Activated naive CD8-positive, alpha-beta T cell (primary cell): ENCODE data around the gene GABPB2.
A peak's percentile ranks its signal among the peaks of the same experiment; 100 is the strongest.
"Not testable (repeated sequence)": the region's sequence is repeated elsewhere in the genome, so short reads cannot be mapped to it uniquely, and the experiment has no call there.

Experiments used
- H3K27ac Mint-ChIP-seq: one replicate; pipeline ENCODE4 v1.8.0; 2021; ENCODE audit warnings: mixed read lengths
- H3K27me3 Mint-ChIP-seq: one replicate; pipeline ENCODE4 v1.8.0; 2021; ENCODE audit warnings: mixed read lengths
- H3K36me3 Mint-ChIP-seq: one replicate; pipeline ENCODE4 v1.8.0; 2021; ENCODE audit warnings: mixed read lengths
- H3K4me1 Mint-ChIP-seq: one replicate; pipeline ENCODE4 v1.8.0; 2021; ENCODE audit warnings: low read depth, mixed read lengths
- H3K4me3 Mint-ChIP-seq: one replicate; pipeline ENCODE4 v1.8.0; 2021; ENCODE audit warnings: mild to moderate bottlenecking, mixed read lengths
- H3K9me3 Mint-ChIP-seq: one replicate; pipeline ENCODE4 v1.8.0; 2021; ENCODE audit warnings: low read depth, mixed read lengths

The GABPB2 gene

GRCh38 chr1:151072224-151072623 is 1.7 kb downstream of the GABPB2 start:
- H3K4me3 Mint-ChIP-seq = peak overlapping the region; percentile 99
- H3K27ac Mint-ChIP-seq = peak overlapping the region; percentile 100
- peaks cover 22% of the 10 kb centered on the region for H3K4me1 Mint-ChIP-seq

GRCh38 chr1:151085953-151086559 is 15.5 kb downstream of the GABPB2 start:
- Mint-ChIP-seq H3K9me3 (no peaks in the 10 kb centered on the region), H3K4me3 (no peak overlapping the region), H3K36me3 (no peaks in the 10 kb centered on the region), H3K4me1 (no peaks in the 10 kb centered on the region), H3K27ac (no peak overlapping the region), H3K27me3 (no peaks in the 10 kb centered on the region)

More at GRCh38 chr1:151072224-151072623, 1.7 kb downstream of the GABPB2 start:
- H3K36me3 Mint-ChIP-seq = peaks cover 2% of the 10 kb centered on the region
- H3K27me3 Mint-ChIP-seq = no peaks in the 10 kb centered on the region
- no peaks in the 10 kb centered on the region for H3K9me3 Mint-ChIP-seq

- H3K27ac Mint-ChIP-seq, H3K9me3 Mint-ChIP-seq, H3K27me3 Mint-ChIP-seq, H3K4me1 Mint-ChIP-seq, H3K36me3 Mint-ChIP-seq, H3K4me3 Mint-ChIP-seq: not testable (repeated sequence)
Measured at GRCh38 chr1:151097426-151097825, 26.9 kb downstream of the GABPB2 start.

DNA sequence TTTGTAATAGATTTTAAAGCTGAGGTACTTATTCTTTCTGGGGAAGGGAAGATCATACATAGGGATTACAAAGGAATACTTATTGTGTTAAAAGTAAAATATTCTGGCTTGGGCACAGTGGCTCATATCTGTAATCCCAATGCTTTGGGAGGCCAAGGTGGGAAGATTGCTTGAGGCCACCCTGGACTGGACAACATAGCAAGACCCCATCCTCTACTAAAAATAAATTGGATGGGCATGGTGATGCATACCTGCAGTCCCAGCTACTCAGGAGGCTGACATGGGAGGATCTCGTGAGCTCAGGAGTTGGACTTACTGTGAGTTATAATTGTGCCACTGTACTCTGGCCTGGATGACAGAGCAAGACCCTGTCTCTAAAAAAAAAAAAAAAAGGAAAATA is 27.6 kb downstream of the GABPB2 start:
- peaks cover 3% of the 10 kb centered on the region for H3K36me3 Mint-ChIP-seq
- H3K27me3 Mint-ChIP-seq = no peaks in the 10 kb centered on the region
- no peaks in the 10 kb centered on the region for H3K9me3 Mint-ChIP-seq
- H3K4me1 Mint-ChIP-seq = no peaks in the 10 kb centered on the region
- no peak overlapping the region for H3K4me3 Mint-ChIP-seq
- no peak overlapping the region for H3K27ac Mint-ChIP-seq

DNA sequence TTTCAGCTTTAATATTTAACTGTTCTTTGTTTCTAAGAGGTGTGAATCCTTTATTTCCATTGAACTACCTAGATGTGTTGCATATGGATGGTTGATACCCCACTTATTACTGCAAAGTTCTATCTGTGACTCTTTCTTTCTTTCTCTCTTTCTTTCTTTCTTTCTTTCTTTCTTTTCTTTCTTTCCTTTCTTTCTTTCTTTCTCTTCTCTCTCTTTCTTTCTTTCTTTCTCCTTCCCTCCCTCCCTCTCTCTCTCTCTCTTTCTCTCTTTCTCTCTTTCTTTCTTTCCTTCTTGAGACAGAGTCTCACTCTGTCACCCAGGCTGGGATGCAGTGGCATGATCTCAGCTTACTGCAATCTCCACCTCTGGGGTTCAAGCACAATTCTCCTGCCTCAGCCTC is 34.1 kb downstream of the GABPB2 start:
- H3K9me3 Mint-ChIP-seq = no peaks in the 10 kb centered on the region
- H3K4me1 Mint-ChIP-seq = no peaks in the 10 kb centered on the region
- no peak overlapping the region for H3K4me3 Mint-ChIP-seq
- peaks cover 4% of the 10 kb centered on the region for H3K36me3 Mint-ChIP-seq
- no peaks in the 10 kb centered on the region for H3K27me3 Mint-ChIP-seq
- no peak overlapping the region for H3K27ac Mint-ChIP-seq

DNA sequence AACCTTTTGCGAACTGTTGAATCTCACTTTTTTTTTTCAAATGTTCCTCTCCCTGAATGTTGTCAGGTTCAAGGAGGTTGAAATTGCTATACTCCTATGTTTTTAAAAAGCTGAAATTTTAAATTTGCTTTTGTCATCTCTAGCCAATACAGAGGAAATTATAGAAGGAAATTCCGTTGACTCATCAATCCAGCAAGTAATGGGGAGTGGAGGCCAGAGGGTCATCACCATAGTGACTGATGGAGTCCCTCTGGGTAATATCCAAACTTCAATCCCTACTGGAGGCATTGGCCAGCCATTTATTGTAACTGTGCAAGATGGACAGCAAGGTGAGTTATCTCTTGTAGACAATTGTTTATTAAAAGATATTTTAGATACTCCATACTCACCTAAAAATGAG is 36.3 kb downstream of the GABPB2 start:
- no peaks in the 10 kb centered on the region for H3K27me3 Mint-ChIP-seq

GRCh38 chr1:151108331-151108730 is 37.8 kb downstream of the GABPB2 start:
- Mint-ChIP-seq H3K27me3 (no peaks in the 10 kb centered on the region), H3K36me3 (peaks cover 4% of the 10 kb centered on the region), H3K27ac (no peak overlapping the region), H3K4me1 (no peaks in the 10 kb centered on the region), H3K9me3 (no peaks in the 10 kb centered on the region), H3K4me3 (no peak overlapping the region)

More for the DNA sequence above, 36.3 kb downstream of the GABPB2 start:
- no peak overlapping the region for H3K4me3 Mint-ChIP-seq
- no peaks in the 10 kb centered on the region for H3K9me3 Mint-ChIP-seq
- no peak overlapping the region for H3K27ac Mint-ChIP-seq
- peaks cover 4% of the 10 kb centered on the region for H3K36me3 Mint-ChIP-seq
- no peaks in the 10 kb centered on the region for H3K4me1 Mint-ChIP-seq

- Mint-ChIP-seq H3K9me3 (no peaks in the 10 kb centered on the region), H3K27ac (no peak overlapping the region), H3K4me3 (no peak overlapping the region), H3K27me3 (no peaks in the 10 kb centered on the region), H3K36me3 (peaks cover 7% of the 10 kb centered on the region), H3K4me1 (no peaks in the 10 kb centered on the region)
Measured at GRCh38 chr1:151113877-151114276, 43.3 kb downstream of the GABPB2 start.

DNA sequence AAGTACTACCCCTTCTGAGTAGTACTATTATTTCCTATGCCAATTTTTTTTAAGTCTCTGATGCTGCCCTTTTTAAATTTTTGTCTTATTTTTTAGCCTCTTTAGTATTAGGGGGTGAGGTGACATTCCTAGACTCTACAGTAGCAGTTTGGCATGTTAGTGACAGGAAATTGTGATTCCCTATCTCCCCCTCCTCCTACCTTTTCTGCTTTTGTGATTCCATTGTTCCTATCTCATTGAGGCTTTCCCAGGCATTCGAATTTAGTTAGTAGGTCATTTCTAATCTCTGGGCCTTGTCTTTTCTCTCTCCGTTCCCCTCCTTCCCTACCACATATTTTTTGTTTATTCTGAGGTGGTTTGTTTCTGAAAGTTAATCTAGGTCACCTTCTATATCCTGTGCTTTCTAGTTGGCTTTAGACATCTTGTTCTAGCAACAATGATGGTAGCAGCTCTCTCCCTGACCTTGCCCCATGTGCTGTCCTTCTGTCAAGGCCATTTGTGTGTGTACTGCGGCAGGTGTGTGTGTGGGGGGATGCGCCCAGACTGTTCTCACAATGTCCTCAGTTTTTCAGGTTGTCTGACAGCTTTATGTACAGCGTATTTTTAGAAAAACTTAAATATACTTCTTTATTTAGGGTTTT is 54.3 kb downstream of the GABPB2 start:
- no peaks in the 10 kb centered on the region for H3K27me3 Mint-ChIP-seq
- H3K36me3 Mint-ChIP-seq = peaks cover 4% of the 10 kb centered on the region
- H3K4me3 Mint-ChIP-seq = no peak overlapping the region
- H3K27ac Mint-ChIP-seq = peak overlapping the region; percentile 11
- no peaks in the 10 kb centered on the region for H3K4me1 Mint-ChIP-seq
- no peaks in the 10 kb centered on the region for H3K9me3 Mint-ChIP-seq

- peaks cover 2% of the 10 kb centered on the region for H3K36me3 Mint-ChIP-seq
- H3K9me3 Mint-ChIP-seq = no peaks in the 10 kb centered on the region
- H3K4me3 Mint-ChIP-seq = no peak overlapping the region
- peaks cover 14% of the 10 kb centered on the region for H3K4me1 Mint-ChIP-seq
- no peaks in the 10 kb centered on the region for H3K27me3 Mint-ChIP-seq
- no peak overlapping the region for H3K27ac Mint-ChIP-seq
Measured at GRCh38 chr1:151128800-151129199, 58.2 kb downstream of the GABPB2 start.

GRCh38 chr1:151130987-151131586 is 60.5 kb downstream of the GABPB2 start:
- Mint-ChIP-seq H3K27ac (peak overlapping the region; percentile 92), H3K27me3 (no peaks in the 10 kb centered on the region), H3K36me3 (no peaks in the 10 kb centered on the region)

GRCh38 chr1:151131701-151132334 is 61.3 kb downstream of the GABPB2 start:
- H3K4me3 Mint-ChIP-seq = peak overlapping the region; percentile 86
- H3K27me3 Mint-ChIP-seq = no peaks in the 10 kb centered on the region
- peaks cover 16% of the 10 kb centered on the region for H3K4me1 Mint-ChIP-seq

More at GRCh38 chr1:151130987-151131586, 60.5 kb downstream of the GABPB2 start:
- Mint-ChIP-seq H3K9me3 (no peaks in the 10 kb centered on the region), H3K4me3 (peak overlapping the region; percentile 86), H3K4me1 (peaks cover 16% of the 10 kb centered on the region)

DNA sequence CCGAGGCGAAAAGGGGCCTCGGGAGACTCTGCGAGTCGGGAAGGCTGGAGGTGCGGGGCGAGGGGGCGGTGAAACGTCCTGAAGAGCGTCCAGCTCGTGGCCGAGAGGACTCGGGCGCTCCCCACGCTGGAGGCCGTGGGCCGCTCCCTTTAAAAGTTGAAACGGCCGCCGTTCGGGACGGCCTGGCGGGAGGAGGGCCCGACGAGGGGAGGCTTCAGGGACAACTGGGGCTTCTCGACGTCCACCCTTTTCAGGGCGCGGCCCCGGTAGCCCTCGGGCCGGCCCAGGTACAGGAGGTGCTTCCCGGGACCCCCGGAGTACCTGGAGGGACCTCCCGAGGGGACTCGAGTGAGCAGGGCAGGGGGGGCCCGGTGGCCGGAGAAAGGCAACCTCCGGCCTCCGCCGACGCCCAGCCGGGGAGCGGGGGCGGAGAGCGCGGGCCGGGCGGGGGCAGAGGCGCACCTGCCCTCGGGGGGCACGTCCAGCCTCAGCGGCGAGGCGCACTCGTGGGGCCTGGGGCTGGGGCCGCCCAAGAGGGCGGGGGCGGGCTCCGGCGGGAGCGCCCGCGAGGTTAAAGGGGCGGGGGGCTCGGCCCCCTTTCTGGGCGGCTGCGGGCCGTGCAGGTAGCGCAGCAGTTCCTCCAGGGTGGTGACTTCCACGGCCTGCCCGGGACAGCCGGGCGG is 61.9 kb downstream of the GABPB2 start:
- Mint-ChIP-seq H3K36me3 (no peaks in the 10 kb centered on the region), H3K4me3 (no peak overlapping the region), H3K27ac (no peak overlapping the region), H3K27me3 (no peaks in the 10 kb centered on the region), H3K9me3 (no peaks in the 10 kb centered on the region), H3K4me1 (peaks cover 16% of the 10 kb centered on the region)

More at GRCh38 chr1:151131701-151132334, 61.3 kb downstream of the GABPB2 start:
- H3K36me3 Mint-ChIP-seq = no peaks in the 10 kb centered on the region
- H3K27ac Mint-ChIP-seq = peak overlapping the region; percentile 92
- no peaks in the 10 kb centered on the region for H3K9me3 Mint-ChIP-seq

- Mint-ChIP-seq H3K27ac (no peak overlapping the region), H3K27me3 (no peaks in the 10 kb centered on the region)
Measured at GRCh38 chr1:151133018-151133806, 62.7 kb downstream of the GABPB2 start.

More at GRCh38 chr1:151133018-151133806, 62.7 kb downstream of the GABPB2 start:
- Mint-ChIP-seq H3K36me3 (no peaks in the 10 kb centered on the region), H3K4me3 (no peak overlapping the region), H3K9me3 (no peaks in the 10 kb centered on the region), H3K4me1 (peaks cover 16% of the 10 kb centered on the region)
